K562 (cell line): ENCODE measurements around the gene ABRAXAS1. TPM values are rescaled to one million over a fixed set of nuclear protein-coding genes. Genes with fewer than 3 reads are reported as not detected.
A peak's percentile ranks its signal among the peaks of the same experiment; 100 is the strongest.

Experiments
- ATAC-seq: fragments of 200-7000 bp; cut with Tn5 transposase; 3 replicates; pipeline ENCODE4 v1.9.1; 2020; ENCODE audit warnings: moderate library complexity
- BruUV-seq: library from RNA; stranded (reverse); fragments of 400-500 nt; replicated peaks from 2 replicates; lab custom pipeline; 2021; lab: Mats Ljungman, UMichigan
- CTCF ChIA-PET: fragments of 300-600 bp; formaldehyde crosslinking; extraction: SDS; loops from one replicate; lab custom pipeline; 2021; ENCODE audit warnings: low intra/inter-chr PET ratio; lab: Yijun Ruan, JAX
- POLR2A ChIA-PET: fragments of 300-600, 350-650 bp; sonication (Branson Sonifier 250); formaldehyde crosslinking; extraction: SDS; loops from one replicate; lab custom pipeline; 2021; ENCODE audit warnings: antibody characterized with exemption, inconsistent platforms; lab: Yijun Ruan, JAX
- DNase-seq, 4 experiments: peaks; one replicate each; pipeline versions ENCODE4 v3.0.0 to v3.0.0-alpha.2; 2011 to 2018; ENCODE audit warnings: low spot score in 3 of 4, mixed read lengths in 3 of 4; ENCODE audit errors: extremely low read depth in 1 of 4
- FAIRE-seq: peaks from 2 replicates; lab custom pipeline; 2011; peaks lifted over from hg19 to GRCh38; lab: Jason Lieb, UNC
- H2AFZ ChIP-seq: 2 replicates; pipeline ENCODE4 v1.6.0; 2011; ENCODE audit warnings: low read depth, low read length, control low read depth, inconsistent platforms
- H3K27ac ChIP-seq: fragments of 200-600 bp; 3 replicates; pipeline ENCODE4 v1.8.0; 2011; ENCODE audit warnings: low read depth, mild to moderate bottlenecking, control low read depth, inconsistent platforms, low read length, moderate library complexity, mixed read lengths; ENCODE audit errors: extremely low read depth
- H3K27me3 ChIP-seq, 2 experiments: fragments of 300-600 bp in 1 of 2; 2 replicates in 1 of 2; 3 replicates in 1 of 2; pipeline versions ENCODE4 v1.6.0 to v1.8.0; 2011; ENCODE audit warnings: inconsistent platforms in 2 of 2, low read length in 2 of 2, mild to moderate bottlenecking in 1 of 2, mixed read lengths in 1 of 2, moderate library complexity in 1 of 2; ENCODE audit not compliant: control insufficient read depth in 2 of 2, insufficient read depth in 2 of 2
- H3K36me3 ChIP-seq: fragments of 300-600 bp; 3 replicates; pipeline ENCODE4 v1.8.0; 2011; ENCODE audit warnings: mild to moderate bottlenecking, low read length, inconsistent platforms; ENCODE audit not compliant: control insufficient read depth, insufficient read depth
- H3K4me1 ChIP-seq, 2 experiments: fragments of 200-600 bp in 1 of 2; replicated peaks in 1 of 2; 2 replicates in 1 of 2; 3 replicates in 1 of 2; pipeline versions ENCODE4 v1.5.1 to v1.8.0; 2011; ENCODE audit warnings: inconsistent platforms in 2 of 2, low read length in 2 of 2, mild to moderate bottlenecking in 1 of 2, mixed read lengths in 1 of 2, moderate library complexity in 1 of 2; ENCODE audit not compliant: control insufficient read depth in 2 of 2, insufficient read depth in 2 of 2
- H3K4me2 ChIP-seq: 2 replicates; pipeline ENCODE4 v1.6.1; 2011; ENCODE audit warnings: low read length, control low read depth, inconsistent platforms, mixed read lengths; ENCODE audit not compliant: insufficient read depth
- H3K4me3 ChIP-seq: fragments of 200-600 bp; sonication (generic), shearing (Covaris generic); 2 replicates; pipeline ENCODE4 v1.5.1; 2016; ENCODE audit warnings: control low read depth, inconsistent platforms
- H3K79me2 ChIP-seq: fragments of 200-600 bp; 3 replicates; pipeline ENCODE4 v1.8.0; 2011; ENCODE audit warnings: low read length, inconsistent platforms; ENCODE audit not compliant: control insufficient read depth, insufficient read depth
- H3K9ac ChIP-seq, 2 experiments: 2 replicates each; pipeline versions ENCODE4 v1.6.0 to v1.6.1; 2011; ENCODE audit warnings: low read depth in 2 of 2, low read length in 2 of 2, control low read depth in 1 of 2, inconsistent platforms in 1 of 2, mild to moderate bottlenecking in 1 of 2, mixed read lengths in 1 of 2; ENCODE audit not compliant: insufficient read depth in 1 of 2
- H3K9me1 ChIP-seq: one replicate; pipeline ENCODE4 v1.6.0; 2011; ENCODE audit warnings: inconsistent platforms, mild to moderate bottlenecking, low read length, moderate library complexity; ENCODE audit not compliant: control insufficient read depth, insufficient read depth
- H3K9me3 ChIP-seq: replicated peaks from 2 replicates; pipeline ENCODE4 v1.5.1; 2011; ENCODE audit warnings: low read depth, low read length, inconsistent platforms; ENCODE audit not compliant: control insufficient read depth, insufficient read depth
- H4K20me1 ChIP-seq: replicated peaks from 2 replicates; pipeline ENCODE4 v1.6.1; 2011; ENCODE audit warnings: low read length, inconsistent platforms, mixed read lengths; ENCODE audit not compliant: control insufficient read depth, insufficient read depth
- BDP1 ChIP-seq: IDR thresholded peaks from 3 replicates; pipeline ENCODE4 v1.6.1; 2011; ENCODE audit not compliant: insufficient read length, insufficient read depth
- BHLHE40 ChIP-seq: IDR thresholded peaks from 2 replicates; pipeline ENCODE4 v1.6.1; 2011; ENCODE audit warnings: low read length, improper control_type of control experiment
- FOSL1 ChIP-seq: fragments of 200-800 bp; sonication (Bioruptor generic); conservative IDR thresholded peaks from 2 replicates; pipeline ENCODE4 v1.6.1; 2016; ENCODE audit warnings: missing genetic modification characterization, missing compliant biosample characterization
- ZNF140 ChIP-seq: fragments of 250-450 bp; sonication (Bioruptor Pico); IDR thresholded peaks from 2 replicates; pipeline ENCODE4 v1.8.0; 2021; ENCODE audit warnings: moderate library complexity, mild to moderate bottlenecking, inconsistent platforms
- WGBS: fragments of 100-300 bp; shearing (Covaris generic); methylation state at CpG from one replicate; pipeline ENCODE4 v1.1.6; 2016; ENCODE audit warnings: low coverage, mixed read lengths; ENCODE audit not compliant: insufficient coverage; ENCODE audit errors: missing lambda C conversion rate; 5-methylcytosine and 5-hydroxymethylcytosine counted together
- in situ Hi-C: fragments of 300-500 bp; cut with MboI; formaldehyde crosslinking; loops from 4 replicates; pipeline ENCODE4 v1.15.0; 2018; ENCODE audit warnings: inconsistent platforms, mixed read lengths
- intact Hi-C: fragments of 100-400 bp; cut with micrococcal nuclease; formaldehyde crosslinking; loops from 2 replicates; pipeline ENCODE4 v1.14.2; 2022
- polyA plus RNA-seq, 8 experiments: library from polyadenylated mRNA; depleted of rRNA in 4 of 8; stranded (reverse) in 5 of 8; unstranded in 3 of 8; fragments of >200 nt; fragmentation: Nextera tagmentation in 2 of 8; fragmentation: Illumina TruSeq in 1 of 8; extraction: Ambion mirVana in 2 of 8; extraction: Trizol in 1 of 8; gene quantifications; 2 replicates each; pipeline versions ENCODE4 v1.2.1 to v1.2.3, GENCODE V29; 2011 to 2014; ENCODE audit warnings: inconsistent platforms in 1 of 8, missing spikeins in 1 of 8
- total RNA-seq, 7 experiments: library from RNA; depleted of rRNA in 6 of 7; stranded (reverse); fragments of >200 nt in 6 of 7; fragmentation: Illumina TruSeq in 2 of 7; extraction: Trizol in 2 of 7; gene quantifications; 2 replicates each; pipeline versions ENCODE4 v1.2.1 to v1.2.3, GENCODE V29; 2011 to 2021; ENCODE audit warnings: low replicate concordance in 1 of 7
- TF ChIP-seq, protein P1 (sequence below): sonication (generic); formaldehyde crosslinking; IDR thresholded peaks from 2 replicates; pipeline ENCODE4 v1.5.0; 2020; ENCODE audit warnings: missing genetic modification reagents

ABRAXAS1 gene
- total and polyA plus RNA-seq, 9 of the 15 experiments (the other 6 are each of a cell fraction or from before 2014, with no cell fraction given), result 10.8 to 48.3 (median 22.1) TPM

DNA sequence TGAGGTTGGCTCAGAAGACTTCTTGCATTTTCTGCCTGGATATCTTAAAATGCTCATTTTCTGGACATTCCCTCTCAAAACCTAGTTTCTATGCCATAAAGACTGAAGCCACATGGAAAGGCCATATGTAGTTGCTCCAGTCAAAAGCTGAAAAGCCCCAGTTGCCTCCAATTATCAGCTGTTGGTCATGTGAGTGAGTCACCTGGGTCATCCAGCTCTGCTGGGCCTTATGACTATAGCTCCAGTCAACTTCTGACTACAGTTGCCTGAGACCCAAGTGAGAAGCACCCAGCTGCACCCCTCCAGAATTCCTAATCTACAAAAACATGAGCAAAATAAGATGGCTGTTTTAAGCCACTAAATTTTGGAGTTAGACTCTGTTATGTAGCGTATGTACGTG lies 71.2 kb downstream of the ABRAXAS1 start:
- BruUV-seq, result no TSS peak
- H3K27ac ChIP-seq, result no peak overlapping the region
- H3K27me3 ChIP-seq, result no peaks in the 10 kb centered on the region
- intact Hi-C loops, result no loop called here
- no peaks in the 10 kb centered on the region for H3K9me1 ChIP-seq
- TF ChIP-seq FOSL1 (tag) (peak; percentile 82), BDP1 (no peak), BHLHE40 (peak; percentile 24; the same call in 1 of the 2 replicates), ZNF140 (CRISPR knock-in tag) (no peak)
- TF ChIP-seq, protein P1, sequence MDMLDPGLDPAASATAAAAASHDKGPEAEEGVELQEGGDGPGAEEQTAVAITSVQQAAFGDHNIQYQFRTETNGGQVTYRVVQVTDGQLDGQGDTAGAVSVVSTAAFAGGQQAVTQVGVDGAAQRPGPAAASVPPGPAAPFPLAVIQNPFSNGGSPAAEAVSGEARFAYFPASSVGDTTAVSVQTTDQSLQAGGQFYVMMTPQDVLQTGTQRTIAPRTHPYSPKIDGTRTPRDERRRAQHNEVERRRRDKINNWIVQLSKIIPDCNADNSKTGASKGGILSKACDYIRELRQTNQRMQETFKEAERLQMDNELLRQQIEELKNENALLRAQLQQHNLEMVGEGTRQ (CRISPR knock-in tag), result peak; percentile 23; the same call in 1 of the 2 replicates
- H3K4me2 ChIP-seq, result no peak overlapping the region
- no peak overlapping the region for H2AFZ ChIP-seq
- DNase-seq, result peak in 1 of 4 experiments; percentile 13
- FAIRE-seq, result peak; percentile 11
- H3K9me3 ChIP-seq, result no peaks in the 10 kb centered on the region
- no peak overlapping the region for H3K4me3 ChIP-seq
- ChIA-PET POLR2A (interaction anchor here (0.6 to 1.4 kb wide), 3 partner anchors 11 to 25 kb away, joined by 3 to 4 read pairs (median 3); no protein-coding TSS in a partner anchor), CTCF (no interaction called here)
- WGBS, result 95% methylated on average over 2 of the region's 2 CpGs
- no peaks in the 10 kb centered on the region for H3K4me1 ChIP-seq
- no peak for ATAC-seq
- H3K79me2 ChIP-seq, result no peaks in the 10 kb centered on the region
- H3K36me3 ChIP-seq, result peaks cover 18% of the 10 kb centered on the region; the same call in 2 of the 3 replicates
- in situ Hi-C loops, result no loop called here
- no peaks in the 10 kb centered on the region for H4K20me1 ChIP-seq
- no peak overlapping the region for H3K9ac ChIP-seq

Other genes with a start within 250 kb of the ABRAXAS1 start
- gene COQ2, start 200.3 kb downstream of the ABRAXAS1 start, total RNA-seq (2014; rRNA removed), result 8.5 and 10.4 TPM in 2 replicates
- gene COQ2, start 200.3 kb downstream of the ABRAXAS1 start, total RNA-seq (2014; rRNA removed; fragmentation: Illumina TruSeq; extraction: Trizol), result 11.8 and 13.6 TPM in 2 replicates
- 11.9 TPM in 2 replicates for gene COQ2, start 200.3 kb downstream of the ABRAXAS1 start, total RNA-seq (2015; rRNA removed; fragmentation: Illumina TruSeq; extraction: Trizol)
- gene COQ2, start 200.3 kb downstream of the ABRAXAS1 start, total RNA-seq (2021), result 11.1 and 11.6 TPM in 2 replicates
- gene COQ2, start 200.3 kb downstream of the ABRAXAS1 start, polyA plus RNA-seq (2011; rRNA removed), result 8.9 and 13.5 TPM in 2 replicates
- gene COQ2, start 200.3 kb downstream of the ABRAXAS1 start, polyA plus RNA-seq (2014; fragmentation: Illumina TruSeq; extraction: Trizol), result 11.4 and 13.4 TPM in 2 replicates
- gene COQ2, start 200.3 kb downstream of the ABRAXAS1 start, polyA plus RNA-seq (2014; fragmentation: Nextera tagmentation; extraction: Ambion mirVana), result 1 to 10 TPM; 1.9 to 2.9 TPM
- gene COQ2, start 200.3 kb downstream of the ABRAXAS1 start, polyA plus RNA-seq (2014; rRNA removed), result 12.9 and 13.2 TPM in 2 replicates
- 0.04 and 0.14 TPM in 2 replicates for gene HPSE, start 150.3 kb downstream of the ABRAXAS1 start, total RNA-seq (2014; rRNA removed)
- gene HPSE, start 150.3 kb downstream of the ABRAXAS1 start, total RNA-seq (2014; rRNA removed; fragmentation: Illumina TruSeq; extraction: Trizol), result 0.15 and 0.26 TPM in 2 replicates
- 0.15 TPM in 1 of 2 replicates, not detected in the other for gene HPSE, start 150.3 kb downstream of the ABRAXAS1 start, total RNA-seq (2015; rRNA removed; fragmentation: Illumina TruSeq; extraction: Trizol)
- 0.20 and 0.22 TPM in 2 replicates for gene HPSE, start 150.3 kb downstream of the ABRAXAS1 start, total RNA-seq (2021)
- gene HPSE, start 150.3 kb downstream of the ABRAXAS1 start, polyA plus RNA-seq (2011; rRNA removed), result 0.14 and 0.42 TPM in 2 replicates
- 0.06 and 0.08 TPM in 2 replicates for gene HPSE, start 150.3 kb downstream of the ABRAXAS1 start, polyA plus RNA-seq (2014; fragmentation: Illumina TruSeq; extraction: Trizol)
- gene HPSE, start 150.3 kb downstream of the ABRAXAS1 start, polyA plus RNA-seq (2014; fragmentation: Nextera tagmentation; extraction: Ambion mirVana), result under 1 TPM; 0.01 to 0.04 TPM
- 0.29 TPM in 1 of 2 replicates, not detected in the other for gene HPSE, start 150.3 kb downstream of the ABRAXAS1 start, polyA plus RNA-seq (2014; rRNA removed)
- 15.2 and 16.3 TPM in 2 replicates for gene HELQ, start 29.3 kb downstream of the ABRAXAS1 start, total RNA-seq (2014; rRNA removed)
- gene HELQ, start 29.3 kb downstream of the ABRAXAS1 start, total RNA-seq (2014; rRNA removed; fragmentation: Illumina TruSeq; extraction: Trizol), result 11.9 and 12.7 TPM in 2 replicates
- 11.3 and 12.6 TPM in 2 replicates for gene HELQ, start 29.3 kb downstream of the ABRAXAS1 start, total RNA-seq (2015; rRNA removed; fragmentation: Illumina TruSeq; extraction: Trizol)
- 11.0 and 13.5 TPM in 2 replicates for gene HELQ, start 29.3 kb downstream of the ABRAXAS1 start, total RNA-seq (2021)
- gene HELQ, start 29.3 kb downstream of the ABRAXAS1 start, polyA plus RNA-seq (2011; rRNA removed), result 11.6 and 13.1 TPM in 2 replicates
- gene HELQ, start 29.3 kb downstream of the ABRAXAS1 start, polyA plus RNA-seq (2014; fragmentation: Illumina TruSeq; extraction: Trizol), result 10.9 and 12.7 TPM in 2 replicates
- 1 to 10 TPM; 3.5 to 5.6 TPM for gene HELQ, start 29.3 kb downstream of the ABRAXAS1 start, polyA plus RNA-seq (2014; fragmentation: Nextera tagmentation; extraction: Ambion mirVana)
- 9.2 and 15.7 TPM in 2 replicates for gene HELQ, start 29.3 kb downstream of the ABRAXAS1 start, polyA plus RNA-seq (2014; rRNA removed)
- 53.3 and 54.3 TPM in 2 replicates for gene MRPS18C, start 29.0 kb downstream of the ABRAXAS1 start, total RNA-seq (2014; rRNA removed)
- 149 and 150 TPM in 2 replicates for gene MRPS18C, start 29.0 kb downstream of the ABRAXAS1 start, total RNA-seq (2014; rRNA removed; fragmentation: Illumina TruSeq; extraction: Trizol)
- gene MRPS18C, start 29.0 kb downstream of the ABRAXAS1 start, total RNA-seq (2015; rRNA removed; fragmentation: Illumina TruSeq; extraction: Trizol), result 114 and 138 TPM in 2 replicates
- gene MRPS18C, start 29.0 kb downstream of the ABRAXAS1 start, total RNA-seq (2021), result 110 and 115 TPM in 2 replicates
- 71.9 and 94.6 TPM in 2 replicates for gene MRPS18C, start 29.0 kb downstream of the ABRAXAS1 start, polyA plus RNA-seq (2011; rRNA removed)
- gene MRPS18C, start 29.0 kb downstream of the ABRAXAS1 start, polyA plus RNA-seq (2014; fragmentation: Illumina TruSeq; extraction: Trizol), result 96.5 and 138 TPM in 2 replicates
- 100 to 1,000 TPM; 329 to 390 TPM for gene MRPS18C, start 29.0 kb downstream of the ABRAXAS1 start, polyA plus RNA-seq (2014; fragmentation: Nextera tagmentation; extraction: Ambion mirVana)
- 77.0 and 79.9 TPM in 2 replicates for gene MRPS18C, start 29.0 kb downstream of the ABRAXAS1 start, polyA plus RNA-seq (2014; rRNA removed)
- gene GPAT3, start 51.0 kb upstream of the ABRAXAS1 start, total RNA-seq (2014; rRNA removed), result 7.9 and 14.0 TPM in 2 replicates
- 15.1 and 18.8 TPM in 2 replicates for gene GPAT3, start 51.0 kb upstream of the ABRAXAS1 start, total RNA-seq (2014; rRNA removed; fragmentation: Illumina TruSeq; extraction: Trizol)
- 16.1 and 17.0 TPM in 2 replicates for gene GPAT3, start 51.0 kb upstream of the ABRAXAS1 start, total RNA-seq (2015; rRNA removed; fragmentation: Illumina TruSeq; extraction: Trizol)
- 14.9 and 15.0 TPM in 2 replicates for gene GPAT3, start 51.0 kb upstream of the ABRAXAS1 start, total RNA-seq (2021)
- gene GPAT3, start 51.0 kb upstream of the ABRAXAS1 start, polyA plus RNA-seq (2011; rRNA removed), result 12.8 and 14.0 TPM in 2 replicates
- 12.0 and 12.3 TPM in 2 replicates for gene GPAT3, start 51.0 kb upstream of the ABRAXAS1 start, polyA plus RNA-seq (2014; fragmentation: Illumina TruSeq; extraction: Trizol)
- 1 to 10 TPM; 4.1 to 7.2 TPM for gene GPAT3, start 51.0 kb upstream of the ABRAXAS1 start, polyA plus RNA-seq (2014; fragmentation: Nextera tagmentation; extraction: Ambion mirVana)
- 9.4 and 13.1 TPM in 2 replicates for gene GPAT3, start 51.0 kb upstream of the ABRAXAS1 start, polyA plus RNA-seq (2014; rRNA removed)